K562 (cell line): ENCODE data around the gene LONP1. TPM values are rescaled to one million over a fixed set of nuclear protein-coding genes. Genes with fewer than 3 reads are reported as not detected.
A peak's percentile ranks its signal among the peaks of the same experiment; 100 is the strongest.

Source experiments
- ATAC-seq: fragments of 200-7000 bp; cut with Tn5 transposase; 3 replicates; pipeline ENCODE4 v1.9.1; 2020; ENCODE audit warnings: moderate library complexity
- BruUV-seq: library from RNA; stranded (reverse); fragments of 400-500 nt; replicated peaks from 2 replicates; lab custom pipeline; 2021; lab: Mats Ljungman, UMichigan
- CTCF ChIA-PET: fragments of 300-600 bp; formaldehyde crosslinking; extraction: SDS; loops from one replicate; lab custom pipeline; 2021; ENCODE audit warnings: low intra/inter-chr PET ratio; lab: Yijun Ruan, JAX
- POLR2A ChIA-PET: fragments of 300-600, 350-650 bp; sonication (Branson Sonifier 250); formaldehyde crosslinking; extraction: SDS; loops from one replicate; lab custom pipeline; 2021; ENCODE audit warnings: antibody characterized with exemption, inconsistent platforms; lab: Yijun Ruan, JAX
- DNase-seq, 4 experiments: peaks; one replicate each; pipeline versions ENCODE4 v3.0.0 to v3.0.0-alpha.2; 2011 to 2018; ENCODE audit warnings: low spot score in 3 of 4, mixed read lengths in 3 of 4; ENCODE audit errors: extremely low read depth in 1 of 4
- FAIRE-seq: peaks from 2 replicates; lab custom pipeline; 2011; peaks lifted over from hg19 to GRCh38; lab: Jason Lieb, UNC
- H2AFZ ChIP-seq: 2 replicates; pipeline ENCODE4 v1.6.0; 2011; ENCODE audit warnings: low read depth, low read length, control low read depth, inconsistent platforms
- H3K27ac ChIP-seq: fragments of 200-600 bp; 3 replicates; pipeline ENCODE4 v1.8.0; 2011; ENCODE audit warnings: low read depth, mild to moderate bottlenecking, control low read depth, inconsistent platforms, low read length, moderate library complexity, mixed read lengths; ENCODE audit errors: extremely low read depth
- H3K27me3 ChIP-seq, 2 experiments: fragments of 300-600 bp in 1 of 2; 2 replicates in 1 of 2; 3 replicates in 1 of 2; pipeline versions ENCODE4 v1.6.0 to v1.8.0; 2011; ENCODE audit warnings: inconsistent platforms in 2 of 2, low read length in 2 of 2, mild to moderate bottlenecking in 1 of 2, mixed read lengths in 1 of 2, moderate library complexity in 1 of 2; ENCODE audit not compliant: control insufficient read depth in 2 of 2, insufficient read depth in 2 of 2
- H3K36me3 ChIP-seq: fragments of 300-600 bp; 3 replicates; pipeline ENCODE4 v1.8.0; 2011; ENCODE audit warnings: mild to moderate bottlenecking, low read length, inconsistent platforms; ENCODE audit not compliant: control insufficient read depth, insufficient read depth
- H3K4me1 ChIP-seq, 2 experiments: fragments of 200-600 bp in 1 of 2; replicated peaks in 1 of 2; 2 replicates in 1 of 2; 3 replicates in 1 of 2; pipeline versions ENCODE4 v1.5.1 to v1.8.0; 2011; ENCODE audit warnings: inconsistent platforms in 2 of 2, low read length in 2 of 2, mild to moderate bottlenecking in 1 of 2, mixed read lengths in 1 of 2, moderate library complexity in 1 of 2; ENCODE audit not compliant: control insufficient read depth in 2 of 2, insufficient read depth in 2 of 2
- H3K4me2 ChIP-seq: 2 replicates; pipeline ENCODE4 v1.6.1; 2011; ENCODE audit warnings: low read length, control low read depth, inconsistent platforms, mixed read lengths; ENCODE audit not compliant: insufficient read depth
- H3K4me3 ChIP-seq: fragments of 200-600 bp; sonication (generic), shearing (Covaris generic); 2 replicates; pipeline ENCODE4 v1.5.1; 2016; ENCODE audit warnings: control low read depth, inconsistent platforms
- H3K79me2 ChIP-seq: fragments of 200-600 bp; 3 replicates; pipeline ENCODE4 v1.8.0; 2011; ENCODE audit warnings: low read length, inconsistent platforms; ENCODE audit not compliant: control insufficient read depth, insufficient read depth
- H3K9ac ChIP-seq, 2 experiments: 2 replicates each; pipeline versions ENCODE4 v1.6.0 to v1.6.1; 2011; ENCODE audit warnings: low read depth in 2 of 2, low read length in 2 of 2, control low read depth in 1 of 2, inconsistent platforms in 1 of 2, mild to moderate bottlenecking in 1 of 2, mixed read lengths in 1 of 2; ENCODE audit not compliant: insufficient read depth in 1 of 2
- H3K9me1 ChIP-seq: one replicate; pipeline ENCODE4 v1.6.0; 2011; ENCODE audit warnings: inconsistent platforms, mild to moderate bottlenecking, low read length, moderate library complexity; ENCODE audit not compliant: control insufficient read depth, insufficient read depth
- H3K9me3 ChIP-seq: replicated peaks from 2 replicates; pipeline ENCODE4 v1.5.1; 2011; ENCODE audit warnings: low read depth, low read length, inconsistent platforms; ENCODE audit not compliant: control insufficient read depth, insufficient read depth
- H4K20me1 ChIP-seq: replicated peaks from 2 replicates; pipeline ENCODE4 v1.6.1; 2011; ENCODE audit warnings: low read length, inconsistent platforms, mixed read lengths; ENCODE audit not compliant: control insufficient read depth, insufficient read depth
- CHD1 ChIP-seq: fragments of 200-600 bp; sonication (generic); IDR thresholded peaks from one replicate; pipeline ENCODE4 v1.6.1; 2012; ENCODE audit warnings: mild to moderate bottlenecking, moderate library complexity, low read length, inconsistent platforms
- CREB3L1 ChIP-seq: fragments of 450-650 bp; IDR thresholded peaks from 2 replicates; pipeline ENCODE4 v1.6.1; 2014; ENCODE audit warnings: low read depth, mild to moderate bottlenecking, moderate library complexity, borderline replicate concordance
- DDX20 ChIP-seq: fragments of 450-650 bp; IDR thresholded peaks from 2 replicates; pipeline ENCODE4 v1.6.1; 2016; ENCODE audit warnings: missing genetic modification characterization, low read depth, mild to moderate bottlenecking, missing compliant biosample characterization, moderate library complexity
- EP300 ChIP-seq: IDR thresholded peaks from 2 replicates; pipeline ENCODE4 v1.6.1; 2012; ENCODE audit warnings: low read length, improper control_type of control experiment
- ETS2 ChIP-seq: IDR thresholded peaks from 2 replicates; pipeline ENCODE4 v1.6.1; 2016; ENCODE audit warnings: borderline replicate concordance, missing genetic modification characterization, mild to moderate bottlenecking, moderate library complexity, missing compliant biosample characterization; ENCODE audit not compliant: poor library complexity, severe bottlenecking
- FIP1L1 ChIP-seq: fragments of 200-400 bp; formaldehyde crosslinking; IDR thresholded peaks from 2 replicates; pipeline ENCODE4 v1.6.1; 2018; ENCODE audit warnings: mild to moderate bottlenecking, low read depth, low read length; ENCODE audit not compliant: poor library complexity, severe bottlenecking
- GABPB2 ChIP-seq: fragments of 250-450 bp; sonication (Bioruptor Pico); conservative IDR thresholded peaks from 2 replicates; pipeline ENCODE4 v1.5.1; 2021; ENCODE audit warnings: mild to moderate bottlenecking
- KAT2B ChIP-seq: IDR thresholded peaks from one replicate; pipeline ENCODE4 v1.6.1; 2012; ENCODE audit warnings: low read depth, mild to moderate bottlenecking, control low read depth, inconsistent platforms, low read length, moderate library complexity
- NR3C1 ChIP-seq: sonication (generic); formaldehyde crosslinking; IDR thresholded peaks from 2 replicates; pipeline ENCODE4 v1.8.1; 2022; ENCODE audit warnings: missing genetic modification reagents
- POLR2G ChIP-seq: fragments of 200-400 bp; formaldehyde crosslinking; IDR thresholded peaks from 2 replicates; pipeline ENCODE4 v1.6.1; 2017; ENCODE audit warnings: low read depth, mild to moderate bottlenecking, antibody characterized with exemption, low read length, moderate library complexity
- RBM22 ChIP-seq: fragments of 200-400 bp; formaldehyde crosslinking; IDR thresholded peaks from 2 replicates; pipeline ENCODE4 v1.6.1; 2018; ENCODE audit warnings: low read length, low read depth; ENCODE audit not compliant: poor library complexity, severe bottlenecking
- RBM39 ChIP-seq: fragments of 200-400 bp; formaldehyde crosslinking; optimal IDR thresholded peaks from 2 replicates; pipeline ENCODE3; 2018; ENCODE audit warnings: low read depth, low read length
- SIX5 ChIP-seq, 2 experiments: IDR thresholded peaks; 2 replicates each; pipeline ENCODE4 v1.6.1; 2011; ENCODE audit warnings: low read length in 2 of 2, borderline replicate concordance in 1 of 2, low read depth in 1 of 2, mild to moderate bottlenecking in 1 of 2, moderate library complexity in 1 of 2; ENCODE audit not compliant: insufficient read depth in 1 of 2
- TFAP4 ChIP-seq: sonication (generic); formaldehyde crosslinking; IDR thresholded peaks from 2 replicates; pipeline ENCODE4 v1.8.0; 2022; ENCODE audit warnings: missing genetic modification reagents, mild to moderate bottlenecking, moderate library complexity, borderline replicate concordance
- WHSC1 ChIP-seq: IDR thresholded peaks from one replicate; pipeline ENCODE4 v1.6.1; 2012; ENCODE audit warnings: low read length, control low read depth, inconsistent platforms
- ZNF184 ChIP-seq: sonication (generic); formaldehyde crosslinking; IDR thresholded peaks from 2 replicates; pipeline ENCODE4 v1.5.0; 2020; ENCODE audit warnings: missing genetic modification reagents
- ZNF436 ChIP-seq: fragments of 250-450, 450-650 bp; sonication (Bioruptor Pico); formaldehyde crosslinking; IDR thresholded peaks from 2 replicates; pipeline ENCODE4 v1.7.0; 2020; ENCODE audit warnings: mild to moderate bottlenecking
- ZNF444 ChIP-seq: fragments of 250-450 bp; sonication (Bioruptor Pico); IDR thresholded peaks from 2 replicates; pipeline ENCODE4 v1.4.0; 2020; ENCODE audit warnings: mild to moderate bottlenecking, moderate library complexity
- WGBS: fragments of 100-300 bp; shearing (Covaris generic); methylation state at CpG from one replicate; pipeline ENCODE4 v1.1.6; 2016; ENCODE audit warnings: low coverage, mixed read lengths; ENCODE audit not compliant: insufficient coverage; ENCODE audit errors: missing lambda C conversion rate; 5-methylcytosine and 5-hydroxymethylcytosine counted together
- in situ Hi-C: fragments of 300-500 bp; cut with MboI; formaldehyde crosslinking; loops from 4 replicates; pipeline ENCODE4 v1.15.0; 2018; ENCODE audit warnings: inconsistent platforms, mixed read lengths
- intact Hi-C: fragments of 100-400 bp; cut with micrococcal nuclease; formaldehyde crosslinking; loops from 2 replicates; pipeline ENCODE4 v1.14.2; 2022
- polyA plus RNA-seq, 8 experiments: library from polyadenylated mRNA; depleted of rRNA in 4 of 8; stranded (reverse) in 5 of 8; unstranded in 3 of 8; fragments of >200 nt; fragmentation: Nextera tagmentation in 2 of 8; fragmentation: Illumina TruSeq in 1 of 8; extraction: Ambion mirVana in 2 of 8; extraction: Trizol in 1 of 8; gene quantifications; 2 replicates each; pipeline versions ENCODE4 v1.2.1 to v1.2.3, GENCODE V29; 2011 to 2014; ENCODE audit warnings: inconsistent platforms in 1 of 8, missing spikeins in 1 of 8
- total RNA-seq, 7 experiments: library from RNA; depleted of rRNA in 6 of 7; stranded (reverse); fragments of >200 nt in 6 of 7; fragmentation: Illumina TruSeq in 2 of 7; extraction: Trizol in 2 of 7; gene quantifications; 2 replicates each; pipeline versions ENCODE4 v1.2.1 to v1.2.3, GENCODE V29; 2011 to 2021; ENCODE audit warnings: low replicate concordance in 1 of 7

Gene LONP1
- total and polyA plus RNA-seq, 9 of the 15 experiments (the other 6 are each of a cell fraction or from before 2014, with no cell fraction given), result 1.1 to 238 (median 84.5) TPM

- TF ChIP-seq TFAP4 (CRISPR knock-in tag) (no peak), SIX5 (IDR thresholded peaks at IDR 0.05; ENCODE audit: borderline replicate concordance in 1 of 2, insufficient read depth in 1 of 2, low read depth in 1 of 2, low read length in 2 of 2) (no peak), RBM22 (peak; percentile 86)
These were observed 24.2 kb downstream of the LONP1 start (continued) for GRCh38 chr19:5695649-5696195.

GRCh38 chr19:5694956-5695648 lies 24.8 kb downstream of the LONP1 start:
- POLR2A ChIA-PET, result interaction anchor here (0.6 to 2.4 kb wide), 5 partner anchors 9 to 1472 kb away, joined by 3 to 9 read pairs (median 6); partner anchors contain the start of genes CATSPERD and LONP1
- peaks cover 66% of the 10 kb centered on the region for H4K20me1 ChIP-seq
- 99% methylated on average over 7 of the region's 8 CpGs for whole genome bisulfite sequencing
- peaks cover 17% of the 10 kb centered on the region for H3K9me1 ChIP-seq
- BruUV-seq, result no TSS peak
- H3K27me3 ChIP-seq, result no peaks in the 10 kb centered on the region
- DNase-seq, result no peak
- H2AFZ ChIP-seq, result no peak overlapping the region
- no peak for FAIRE-seq
- no peak overlapping the region for H3K27ac ChIP-seq
- intact Hi-C loops, result no loop called here
- ATAC-seq, result no peak
- H3K4me1 ChIP-seq, result peaks cover 14 to 80% of the 10 kb centered on the region in 2 experiments
- no peak overlapping the region for H3K4me2 ChIP-seq
- peaks cover 69% of the 10 kb centered on the region for H3K79me2 ChIP-seq
- H3K9ac ChIP-seq, result no peak overlapping the region
- CTCF ChIA-PET, result no interaction called here
- no peaks in the 10 kb centered on the region for H3K9me3 ChIP-seq
- in situ Hi-C loops, result no loop called here
- peaks cover 97% of the 10 kb centered on the region for H3K36me3 ChIP-seq
- H3K4me3 ChIP-seq, result no peak overlapping the region
- TF ChIP-seq ZNF436 (peak; percentile 71; the same call in 1 of the 2 replicates), NR3C1 (CRISPR knock-in tag) (no peak), WHSC1 (no peak), KAT2B (no peak), DDX20 (no peak), RBM39 (peak; percentile 44), CREB3L1 (no peak), EP300 (no peak), FIP1L1 (peak; percentile 15), ZNF444 (CRISPR knock-in tag) (no peak), GABPB2 (no peak), ETS2 (tag) (no peak), ZNF184 (CRISPR knock-in tag) (no peak), CHD1 (no peak), POLR2G (peak; percentile 43)
